Endothelial cell (in vitro differentiated cells): ENCODE measurements around the gene GCN1. TPM values are rescaled to one million over a fixed set of nuclear protein-coding genes. Genes with fewer than 3 reads are reported as not detected.

Experiments used
- DNase-seq: peaks from one replicate; pipeline ENCODE4 v3.0.0; 2021; ENCODE audit warnings: low spot score
- H3K27ac Mint-ChIP-seq: one replicate; pipeline ENCODE4 v1.8.0; 2021; ENCODE audit warnings: mixed read lengths, inconsistent platforms; ENCODE audit not compliant: unreplicated experiment
- H3K27me3 Mint-ChIP-seq: one replicate; pipeline ENCODE4 v1.8.0; 2021; ENCODE audit warnings: mild to moderate bottlenecking, moderate library complexity, mixed read lengths, inconsistent platforms; ENCODE audit not compliant: unreplicated experiment
- H3K36me3 Mint-ChIP-seq: one replicate; pipeline ENCODE4 v1.8.0; 2021; ENCODE audit warnings: mild to moderate bottlenecking, low read depth, mixed read lengths, inconsistent platforms; ENCODE audit not compliant: unreplicated experiment
- H3K4me1 Mint-ChIP-seq: one replicate; pipeline ENCODE4 v1.8.0; 2021; ENCODE audit warnings: mild to moderate bottlenecking, mixed read lengths, inconsistent platforms; ENCODE audit not compliant: unreplicated experiment
- H3K4me3 Mint-ChIP-seq: one replicate; pipeline ENCODE4 v1.8.0; 2021; ENCODE audit warnings: mild to moderate bottlenecking, mixed read lengths, inconsistent platforms; ENCODE audit not compliant: unreplicated experiment
- H3K9me3 Mint-ChIP-seq: one replicate; pipeline ENCODE4 v1.8.0; 2021; ENCODE audit warnings: mixed read lengths, inconsistent platforms; ENCODE audit not compliant: unreplicated experiment
- total RNA-seq: library from RNA; stranded (reverse); fragmentation: NEBNext Ultra II Directional; extraction: Animal tissue kit (Norgen Biotek cat#: 25700); gene quantifications from one replicate; pipeline ENCODE4 v1.2.1, GENCODE V29; 2021; ENCODE audit not compliant: unreplicated experiment
- TF ChIP-seq, protein P1 (sequence below): fragments of 200-600 bp; sonication (generic); IDR thresholded peaks from one replicate; pipeline ENCODE4 v1.5.0; 2021; ENCODE audit warnings: antibody characterized with exemption; ENCODE audit not compliant: unreplicated experiment

GCN1 gene
- total RNA-seq, 1 donor from 2014 or later, result 54.0 TPM

DNA sequence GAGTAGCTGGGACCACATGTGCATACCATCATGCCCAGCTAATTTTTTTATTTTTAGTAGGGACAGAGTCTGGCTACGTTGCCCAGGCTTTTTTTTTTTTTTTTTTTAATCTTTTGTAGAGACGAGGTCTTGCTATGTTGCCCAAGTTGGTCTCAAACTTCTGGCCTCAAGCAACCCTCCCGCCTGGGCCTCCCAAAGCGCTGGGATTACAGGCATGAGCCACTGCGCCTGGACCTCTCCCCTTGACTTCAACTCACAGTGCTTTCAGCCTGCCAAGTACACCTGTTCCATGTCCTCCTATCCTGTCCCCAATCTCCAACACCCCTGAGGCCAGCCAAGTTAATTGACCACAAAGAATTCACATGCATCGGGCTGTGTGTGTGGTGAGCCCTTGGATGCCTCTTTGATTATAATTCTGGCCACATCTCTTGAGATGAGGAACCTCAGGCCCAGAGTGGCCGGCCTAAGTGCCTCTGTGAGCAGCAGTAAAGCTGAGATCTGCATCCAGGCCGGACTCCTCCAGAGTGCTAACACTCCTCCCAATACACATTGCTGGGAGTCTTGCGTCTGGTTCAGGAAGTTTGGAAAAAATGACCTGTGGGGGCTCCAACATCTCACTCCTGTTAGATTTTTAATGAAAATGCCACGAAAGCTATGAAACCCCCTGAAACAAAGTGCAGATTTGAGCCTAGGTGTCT lies 84.8 kb downstream of the GCN1 start:
- no peak overlapping the region for H3K27ac Mint-ChIP-seq

DNA sequence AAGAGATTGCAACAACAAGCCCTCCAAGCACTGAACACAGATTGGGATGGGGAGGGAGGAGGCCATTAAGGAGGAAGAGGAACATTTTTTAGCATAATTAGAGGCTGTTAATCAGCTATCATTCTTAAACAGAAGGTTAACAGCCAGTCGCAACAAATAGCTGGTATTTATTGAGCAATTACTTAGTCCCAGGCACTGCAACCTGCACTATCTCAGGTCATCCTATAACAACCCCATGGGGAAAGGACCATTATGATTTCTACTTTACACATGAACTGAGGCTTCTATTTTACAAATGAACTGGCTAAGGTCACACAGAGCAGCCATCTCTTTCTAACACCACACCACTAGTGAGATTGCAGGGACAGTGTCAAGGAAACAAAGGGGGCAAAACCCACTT lies 88.4 kb downstream of the GCN1 start:
- H3K9me3 Mint-ChIP-seq, result no peaks in the 10 kb centered on the region
- H3K27me3 Mint-ChIP-seq, result peaks cover 4% of the 10 kb centered on the region

More for the DNA sequence above, 84.8 kb downstream of the GCN1 start:
- Mint-ChIP-seq H3K9me3 (no peaks in the 10 kb centered on the region), H3K36me3 (peaks cover 21% of the 10 kb centered on the region), H3K4me1 (peaks cover 26% of the 10 kb centered on the region), H3K4me3 (no peak overlapping the region), H3K27me3 (peaks cover 2% of the 10 kb centered on the region)
- TF ChIP-seq, protein P1, sequence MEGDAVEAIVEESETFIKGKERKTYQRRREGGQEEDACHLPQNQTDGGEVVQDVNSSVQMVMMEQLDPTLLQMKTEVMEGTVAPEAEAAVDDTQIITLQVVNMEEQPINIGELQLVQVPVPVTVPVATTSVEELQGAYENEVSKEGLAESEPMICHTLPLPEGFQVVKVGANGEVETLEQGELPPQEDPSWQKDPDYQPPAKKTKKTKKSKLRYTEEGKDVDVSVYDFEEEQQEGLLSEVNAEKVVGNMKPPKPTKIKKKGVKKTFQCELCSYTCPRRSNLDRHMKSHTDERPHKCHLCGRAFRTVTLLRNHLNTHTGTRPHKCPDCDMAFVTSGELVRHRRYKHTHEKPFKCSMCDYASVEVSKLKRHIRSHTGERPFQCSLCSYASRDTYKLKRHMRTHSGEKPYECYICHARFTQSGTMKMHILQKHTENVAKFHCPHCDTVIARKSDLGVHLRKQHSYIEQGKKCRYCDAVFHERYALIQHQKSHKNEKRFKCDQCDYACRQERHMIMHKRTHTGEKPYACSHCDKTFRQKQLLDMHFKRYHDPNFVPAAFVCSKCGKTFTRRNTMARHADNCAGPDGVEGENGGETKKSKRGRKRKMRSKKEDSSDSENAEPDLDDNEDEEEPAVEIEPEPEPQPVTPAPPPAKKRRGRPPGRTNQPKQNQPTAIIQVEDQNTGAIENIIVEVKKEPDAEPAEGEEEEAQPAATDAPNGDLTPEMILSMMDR, result no peak
- DNase-seq, result no peak

DNA sequence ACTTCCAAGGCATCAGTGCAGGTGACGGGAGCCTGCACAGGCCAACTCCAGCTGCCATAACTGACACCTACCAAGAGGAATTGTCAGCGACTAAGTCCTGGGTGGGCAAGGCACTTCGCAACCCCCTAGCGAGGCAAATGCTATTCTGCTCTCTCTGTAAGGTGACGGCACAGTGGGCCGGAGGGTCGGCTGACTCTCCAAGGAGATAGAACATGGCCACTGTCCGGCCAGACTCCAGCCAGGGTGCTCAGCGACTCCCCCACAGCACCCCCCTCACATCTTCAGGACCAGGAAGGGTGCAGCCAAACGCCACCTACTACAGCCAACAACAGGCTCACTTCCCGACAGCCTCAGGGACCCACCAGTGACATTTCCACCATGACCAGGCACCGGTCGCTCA lies 91.1 kb downstream of the GCN1 start:
- Mint-ChIP-seq H3K27ac (peak overlapping the region; percentile 70), H3K36me3 (peaks cover 16% of the 10 kb centered on the region), H3K9me3 (no peaks in the 10 kb centered on the region), H3K4me1 (peaks cover 20% of the 10 kb centered on the region), H3K27me3 (peaks cover 4% of the 10 kb centered on the region), H3K4me3 (no peak overlapping the region)
- DNase-seq, result no peak
- TF ChIP-seq, protein P1, result no peak

More for the DNA sequence above, 88.4 kb downstream of the GCN1 start:
- Mint-ChIP-seq H3K36me3 (peaks cover 19% of the 10 kb centered on the region), H3K4me1 (peaks cover 29% of the 10 kb centered on the region), H3K4me3 (no peak overlapping the region), H3K27ac (no peak overlapping the region)
- DNase-seq, result no peak
- TF ChIP-seq, protein P1, result no peak

DNA sequence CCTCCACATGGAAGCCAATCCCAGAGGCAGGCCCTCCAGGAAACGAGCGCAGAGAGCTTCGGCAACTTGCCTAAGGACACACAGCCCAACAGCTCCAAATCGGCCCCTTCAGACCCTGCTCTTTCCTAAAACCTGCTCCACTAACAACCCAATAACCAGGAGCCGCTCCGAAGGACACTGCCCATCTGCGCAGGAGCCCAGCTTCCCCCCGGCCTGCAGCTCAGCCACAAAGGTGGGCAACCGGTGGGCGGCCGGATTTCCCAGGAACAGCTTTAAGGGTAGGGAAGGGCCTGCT lies 91.5 kb downstream of the GCN1 start:
- Mint-ChIP-seq H3K27me3 (peaks cover 4% of the 10 kb centered on the region), H3K27ac (no peak overlapping the region), H3K9me3 (no peaks in the 10 kb centered on the region), H3K36me3 (peaks cover 15% of the 10 kb centered on the region), H3K4me1 (peaks cover 20% of the 10 kb centered on the region), H3K4me3 (no peak overlapping the region)
- no peak for DNase-seq
- TF ChIP-seq, protein P1, result no peak

DNA sequence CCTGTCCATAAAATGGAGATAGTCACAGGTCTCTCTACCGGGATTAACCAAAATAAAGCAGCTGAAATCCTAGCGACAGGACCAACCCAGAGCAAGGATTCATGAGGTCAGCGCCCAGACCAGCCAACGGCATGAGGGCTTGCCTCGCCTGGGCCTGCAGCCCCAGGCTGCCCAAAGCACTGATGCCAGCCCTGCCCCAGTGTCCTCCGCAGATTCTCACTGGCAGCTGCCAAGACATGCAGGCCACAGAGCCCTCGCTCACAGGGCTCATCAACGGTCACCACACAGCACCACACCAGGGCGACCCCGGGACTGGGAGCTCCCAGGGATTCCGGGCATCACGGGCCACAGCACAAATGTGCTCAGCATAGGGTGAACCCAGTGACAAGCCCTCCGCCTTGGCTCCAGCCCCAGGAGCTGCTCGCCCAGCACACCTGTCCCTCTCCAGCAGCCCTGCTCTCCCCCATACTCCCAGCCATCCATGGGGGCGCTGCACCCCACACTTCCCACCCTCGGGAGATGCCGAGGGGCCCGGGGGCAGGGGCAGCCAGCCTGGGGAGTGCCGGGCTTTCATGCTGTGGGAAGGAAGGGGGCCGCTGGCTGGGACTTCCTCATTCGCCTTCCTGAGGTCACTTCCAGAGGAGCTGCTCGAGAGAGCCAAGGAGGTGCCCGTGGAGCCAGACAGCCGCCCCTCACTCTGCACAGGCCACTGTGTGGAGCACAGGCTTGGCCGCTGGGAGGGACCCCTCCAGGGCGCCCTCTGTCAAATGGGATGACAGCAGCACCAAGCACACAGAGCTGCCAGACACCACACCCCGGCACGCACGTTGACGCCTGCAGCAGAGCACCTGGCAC lies 92.1 kb downstream of the GCN1 start:
- Mint-ChIP-seq H3K27me3 (peaks cover 4% of the 10 kb centered on the region), H3K36me3 (peaks cover 12% of the 10 kb centered on the region), H3K9me3 (no peaks in the 10 kb centered on the region), H3K4me3 (no peak overlapping the region), H3K4me1 (peaks cover 20% of the 10 kb centered on the region), H3K27ac (no peak overlapping the region)
- TF ChIP-seq, protein P1, result no peak
- no peak for DNase-seq
